ENCODE data around the gene DDX54.

The DDX54 gene

DNA sequence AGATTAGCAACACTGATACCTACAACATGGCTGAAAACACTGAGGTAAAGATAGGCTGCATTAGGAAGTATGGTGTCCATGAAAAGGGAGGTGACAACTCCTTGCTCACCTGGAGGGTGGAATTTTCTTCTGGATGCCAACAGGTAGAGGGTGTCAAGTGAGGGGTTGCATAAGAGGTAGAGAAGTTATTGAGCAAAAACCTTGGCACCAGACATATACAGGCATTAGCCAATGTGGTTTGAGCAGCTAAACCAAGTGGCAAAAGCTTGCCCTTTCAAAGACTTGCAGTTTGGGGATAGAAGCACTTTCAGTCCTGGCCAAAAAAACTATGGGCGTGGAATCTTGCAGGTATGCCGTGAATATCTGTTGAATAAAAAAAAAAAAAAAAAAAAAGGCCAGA, 4.1 kb upstream of the DDX54 start:
- DNase-seq: no peak

- DNase-seq: no peak
Measured at GRCh38 chr12:113186666-113187325, 1.5 kb upstream of the DDX54 start.

GRCh38 chr12:113186033-113186365, 721 bp upstream of the DDX54 start:
- DNase-seq: no peak

DNA sequence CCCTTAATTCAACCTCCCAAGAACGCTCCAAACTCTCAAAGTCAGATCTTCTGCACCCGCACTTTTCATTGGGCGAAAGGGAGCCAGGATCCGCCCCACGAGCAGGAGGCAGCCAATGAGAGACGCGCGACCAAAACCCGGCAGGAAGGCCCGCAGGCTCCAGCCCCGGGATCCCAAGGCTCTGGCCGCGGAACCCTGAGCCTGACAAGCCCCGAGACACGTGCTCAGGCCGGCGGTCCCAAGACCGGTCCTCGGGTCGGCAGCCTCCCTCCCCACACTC, 438 bp downstream of the DDX54 start:
- DNase-seq: peak; percentile 92

DNA sequence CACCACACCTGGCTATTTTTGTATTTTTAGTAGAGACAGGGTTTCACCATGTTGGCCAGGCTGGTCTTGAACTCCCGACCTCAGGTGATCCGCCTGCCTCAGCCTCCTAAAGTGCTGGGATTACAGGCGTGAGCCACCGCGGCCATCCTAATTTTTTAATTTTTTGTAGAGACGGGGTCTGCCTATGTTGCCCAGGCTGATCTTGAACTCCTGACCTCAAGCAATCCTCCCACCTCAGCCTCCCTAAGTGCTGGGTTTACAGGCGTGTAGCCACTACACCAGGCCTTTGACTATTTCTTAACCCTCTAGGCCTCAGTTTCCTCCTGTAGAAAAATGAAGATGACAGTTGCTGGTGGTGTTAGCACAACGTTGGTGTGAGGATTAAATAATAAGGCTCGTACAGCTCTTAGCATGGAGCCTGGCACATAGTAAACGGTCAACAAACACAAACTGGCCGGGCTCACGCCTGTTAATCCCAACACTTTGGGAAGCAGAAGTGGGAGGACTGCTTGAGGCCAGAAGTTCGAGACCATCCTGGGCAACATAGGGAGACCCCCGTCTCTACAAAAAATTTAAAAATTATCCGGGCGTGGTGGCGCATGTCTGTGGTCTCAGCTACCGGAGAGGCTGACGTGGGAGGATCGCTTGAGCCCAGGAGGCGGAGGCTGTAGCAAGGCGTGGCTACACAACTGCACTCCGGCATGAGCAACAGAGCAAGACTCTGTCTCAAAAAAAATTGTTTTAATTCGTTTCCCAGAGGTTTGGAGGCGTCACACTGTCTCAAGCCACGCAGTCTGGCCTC, 979 bp downstream of the DDX54 start:
- DNase-seq: no peak

DNA sequence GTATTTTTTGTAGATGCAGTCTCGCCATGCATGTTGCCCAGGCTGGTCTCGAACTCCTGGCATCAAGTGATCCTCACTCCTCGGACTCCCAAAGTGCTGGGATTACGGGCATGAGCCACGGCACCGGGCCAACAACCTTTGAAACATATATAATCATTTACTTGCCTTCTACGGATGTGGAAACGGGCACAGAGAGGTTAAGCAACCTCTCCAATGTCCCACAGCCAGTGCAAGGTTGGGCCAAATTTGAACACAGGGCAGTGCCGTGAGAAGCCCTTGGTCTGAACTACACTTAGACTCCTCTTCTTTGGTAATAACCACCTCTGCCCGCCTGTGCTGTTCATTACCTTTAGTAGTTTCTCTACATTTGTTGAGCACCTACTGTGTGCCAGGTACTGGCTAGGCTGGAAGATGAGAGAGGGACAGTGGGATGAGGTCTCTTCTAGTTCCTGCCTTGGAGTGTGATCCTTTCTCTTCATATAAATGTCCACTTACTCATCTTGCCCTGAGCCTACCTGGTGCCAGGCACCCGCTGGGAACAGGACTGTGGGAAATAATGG, 2.2 kb downstream of the DDX54 start:
- DNase-seq: no peak

DNA sequence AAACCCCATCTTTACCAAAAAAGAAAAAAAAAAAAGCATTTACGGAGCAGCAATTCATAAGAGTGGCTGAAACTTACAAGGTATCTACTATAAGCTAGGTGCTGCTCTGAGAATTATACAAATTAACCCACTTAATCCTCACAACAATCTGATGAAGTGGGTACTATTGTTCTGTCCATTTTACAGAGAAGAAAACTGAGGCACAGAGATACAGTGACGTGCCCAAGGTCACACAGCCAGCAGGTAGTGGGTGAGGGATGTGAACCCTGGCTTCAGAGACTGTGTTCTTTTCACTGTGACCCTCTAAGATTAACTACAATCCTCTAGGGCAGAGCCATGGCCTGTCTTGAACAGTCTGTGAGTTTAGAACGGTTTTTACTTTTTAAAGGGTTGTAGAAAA, 3.3 kb downstream of the DDX54 start:
- no peak for DNase-seq

DNA sequence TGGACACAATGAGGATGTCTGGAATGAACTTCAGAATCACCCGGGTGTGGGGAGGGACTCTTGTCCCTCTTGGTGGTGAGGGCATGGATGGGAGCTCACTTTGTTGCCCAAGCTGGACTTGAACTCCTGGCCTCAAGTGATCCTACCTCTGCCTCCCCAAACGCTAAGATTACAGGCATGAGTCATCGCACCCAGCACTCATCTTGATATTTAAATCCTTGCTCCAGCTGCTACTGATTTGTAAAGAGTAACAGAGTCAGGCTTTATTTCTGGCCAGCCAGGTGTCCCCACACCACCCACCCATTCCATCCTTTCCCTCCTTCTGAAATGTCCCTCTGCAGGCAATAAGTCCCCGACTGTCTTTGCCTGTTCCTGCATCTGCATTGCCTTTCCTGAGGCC, 4.9 kb downstream of the DDX54 start:
- DNase-seq: no peak

- DNase-seq: no peak
Measured at GRCh38 chr12:113179023-113179422, 6.3 kb downstream of the DDX54 start.

- peak; percentile 79 for DNase-seq
Measured at GRCh38 chr12:113174461-113175384, 10.6 kb downstream of the DDX54 start.

GRCh38 chr12:113173081-113173698, 12.1 kb downstream of the DDX54 start:
- DNase-seq: no peak

DNA sequence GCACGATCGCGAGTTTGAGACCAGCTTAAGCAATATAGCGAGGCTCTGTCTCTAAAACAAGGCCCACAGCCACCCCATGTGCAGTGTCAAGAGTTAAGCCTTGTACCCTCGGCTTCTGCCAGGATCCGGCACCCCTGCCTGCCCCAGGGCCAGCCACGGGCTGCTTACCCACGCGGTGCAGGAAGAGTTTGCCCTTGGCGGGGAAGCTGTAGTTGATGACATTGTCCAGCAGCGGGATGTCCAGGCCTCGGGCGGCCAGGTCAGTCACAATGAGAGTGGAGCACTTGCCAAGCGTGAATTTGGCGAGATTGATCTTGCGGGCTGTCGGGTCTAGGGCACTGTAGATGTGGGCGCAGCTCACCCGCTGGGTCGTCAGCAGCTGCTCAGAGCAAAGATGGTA, 13.1 kb downstream of the DDX54 start:
- no peak for DNase-seq

GRCh38 chr12:113171543-113171942, 13.7 kb downstream of the DDX54 start:
- DNase-seq: no peak

- DNase-seq: no peak
Measured at GRCh38 chr12:113170926-113171325, 14.4 kb downstream of the DDX54 start.

GRCh38 chr12:113170457-113170856, 14.8 kb downstream of the DDX54 start:
- DNase-seq: no peak

DNA sequence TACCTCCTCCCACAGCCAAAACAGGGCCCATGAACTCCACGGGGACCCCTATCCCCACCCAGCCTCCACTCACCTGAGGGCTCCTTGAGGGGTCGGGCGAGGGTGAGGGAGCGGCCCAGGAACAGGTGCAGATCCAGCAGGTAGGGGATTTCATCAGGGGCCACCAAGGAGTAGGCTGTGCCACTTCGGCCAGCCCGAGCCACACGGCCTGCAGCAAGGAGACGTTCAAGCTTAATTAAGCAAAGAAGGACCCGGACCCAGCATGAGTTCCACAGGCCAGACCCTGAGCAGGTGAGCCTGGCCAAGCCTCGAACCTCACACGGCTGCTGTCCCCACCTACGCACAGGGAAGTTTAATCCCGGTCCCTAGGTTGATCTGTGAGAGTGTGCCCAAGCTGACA, 15.6 kb downstream of the DDX54 start:
- no peak for DNase-seq

DNA sequence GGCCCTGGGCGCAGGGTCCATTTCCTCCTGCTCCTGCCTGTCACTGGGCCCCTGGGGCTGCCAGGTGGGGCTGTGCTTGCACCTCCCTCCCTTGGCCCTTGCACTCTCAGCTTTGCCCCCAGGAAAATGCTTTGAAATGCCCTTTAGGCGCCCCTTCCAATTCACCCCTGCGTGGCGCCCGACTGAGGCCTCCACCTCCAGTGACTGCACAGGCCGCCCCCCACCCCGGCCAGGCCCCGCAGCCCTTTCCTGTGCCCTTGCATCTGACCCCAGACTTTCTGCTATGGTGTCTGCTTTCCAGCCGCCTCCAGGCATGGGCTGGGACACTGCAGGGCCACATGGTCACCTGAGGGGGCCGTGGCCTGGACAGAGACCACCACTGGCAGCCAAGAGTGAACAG, 17.4 kb downstream of the DDX54 start:
- DNase-seq: no peak

- DNase-seq: no peak
Measured at GRCh38 chr12:113165521-113166450, 19.5 kb downstream of the DDX54 start.

GRCh38 chr12:113164014-113164413, 21.3 kb downstream of the DDX54 start:
- DNase-seq: no peak

DNA sequence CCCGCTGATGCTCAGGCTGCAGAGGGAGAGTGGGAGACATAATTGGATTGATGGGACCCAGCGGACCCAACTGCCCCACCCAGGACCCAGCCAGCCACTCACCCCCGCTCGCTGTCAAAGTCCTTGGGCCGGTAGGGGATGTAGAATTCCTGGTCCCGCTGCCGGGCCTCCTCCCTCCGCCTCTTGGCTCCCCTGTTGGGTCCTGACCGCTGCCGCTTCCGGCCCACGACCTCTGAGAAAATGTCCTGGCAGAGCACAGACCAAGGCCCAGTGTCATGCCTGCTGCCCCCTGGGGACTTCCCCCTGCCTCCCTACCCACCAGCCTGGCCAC, 22.3 kb downstream of the DDX54 start:
- no peak for DNase-seq

- DNase-seq: no peak
Measured at GRCh38 chr12:113162102-113163029, 22.9 kb downstream of the DDX54 start.
